GM12878 (cell line): ENCODE results near the gene ISLR. TPM values are rescaled to one million over a fixed set of nuclear protein-coding genes. Genes with fewer than 3 reads are reported as not detected.

Source experiments
- ATAC-seq: fragments of 200-7000 bp; cut with Tn5 transposase; 3 replicates; pipeline ENCODE4 v1.9.1; 2020; ENCODE audit warnings: mild to moderate bottlenecking, moderate library complexity
- BruUV-seq: library from RNA; stranded (reverse); fragments of 400-500 nt; replicated peaks from 2 replicates; lab custom pipeline; 2021; lab: Mats Ljungman, UMichigan
- CTCF ChIA-PET: fragments of 300-600 bp; sonication (Branson Sonifier 250); formaldehyde crosslinking; extraction: SDS; loops from one replicate; lab custom pipeline; 2021; ENCODE audit warnings: inconsistent platforms; lab: Yijun Ruan, JAX
- POLR2A ChIA-PET: fragments of 350-600 bp; formaldehyde crosslinking; extraction: SDS; loops from one replicate; lab custom pipeline; 2021; ENCODE audit warnings: inconsistent platforms; lab: Charles Lee
- RAD21 ChIA-PET: fragments of 300-600 bp; sonication (Branson Sonifier 250); formaldehyde crosslinking; loops from one replicate; lab custom pipeline; 2023; ENCODE audit warnings: antibody characterized with exemption; ENCODE audit not compliant: unreplicated experiment; lab: Charles Lee
- SMC1A ChIA-PET: fragments of 300-600 bp; sonication (Branson Sonifier 250); formaldehyde crosslinking; loops from one replicate; lab custom pipeline; 2023; ENCODE audit not compliant: unreplicated experiment, uncharacterized antibody; lab: Charles Lee
- DNase-seq: peaks from one replicate; pipeline ENCODE4 v3.0.0-alpha.2; 2011; ENCODE audit warnings: low read depth, low spot score
- FAIRE-seq: peaks from 3 replicates; lab custom pipeline; 2011; peaks lifted over from hg19 to GRCh38; lab: Jason Lieb, UNC
- H2AFZ ChIP-seq: 2 replicates; pipeline ENCODE4 v1.6.0; 2011; ENCODE audit warnings: low read depth, low read length, control low read depth; ENCODE audit not compliant: control insufficient read depth
- H3K27ac ChIP-seq: 2 replicates; pipeline ENCODE4 v1.5.1; 2011; ENCODE audit warnings: control low read depth; ENCODE audit not compliant: control insufficient read depth, insufficient read depth
- H3K27me3 ChIP-seq, 2 experiments: replicated peaks in 1 of 2; 2 replicates each; pipeline versions ENCODE4 v1.6.0 to v1.6.1; 2011; ENCODE audit warnings: low read length in 1 of 2; ENCODE audit not compliant: control insufficient read depth in 2 of 2, insufficient read depth in 2 of 2
- H3K36me3 ChIP-seq, 2 experiments: 2 replicates each; pipeline ENCODE4 v1.5.1; 2011; ENCODE audit warnings: low read length in 1 of 2; ENCODE audit not compliant: control insufficient read depth in 2 of 2, insufficient read depth in 2 of 2
- H3K4me1 ChIP-seq: 2 replicates; pipeline ENCODE4 v1.6.1; 2011; ENCODE audit warnings: mild to moderate bottlenecking, low read length, moderate library complexity, mixed read lengths; ENCODE audit not compliant: control insufficient read depth, insufficient read depth
- H3K4me2 ChIP-seq: 2 replicates; pipeline ENCODE4 v1.6.0; 2011; ENCODE audit warnings: control low read depth; ENCODE audit not compliant: control insufficient read depth, insufficient read depth
- H3K4me3 ChIP-seq: fragments of 200-600 bp; sonication (generic); 2 replicates; pipeline ENCODE4 v1.5.1; 2016
- H3K79me2 ChIP-seq: 2 replicates; pipeline ENCODE4 v1.6.0; 2011; ENCODE audit warnings: low read length; ENCODE audit not compliant: control insufficient read depth, insufficient read depth
- H3K9ac ChIP-seq: 2 replicates; pipeline ENCODE4 v1.8.0; 2011; ENCODE audit warnings: low read length, control low read depth, mixed read lengths; ENCODE audit not compliant: control insufficient read depth, insufficient read depth
- H3K9me3 ChIP-seq: replicated peaks from 3 replicates; pipeline ENCODE4 v1.5.1; 2011; ENCODE audit warnings: mild to moderate bottlenecking, low read length; ENCODE audit not compliant: control insufficient read depth, insufficient read depth
- H4K20me1 ChIP-seq: 2 replicates; pipeline ENCODE4 v1.6.0; 2011; ENCODE audit not compliant: control insufficient read depth, insufficient read depth
- BCL11A ChIP-seq: IDR thresholded peaks from 2 replicates; pipeline ENCODE4 v1.6.1; 2011; ENCODE audit warnings: low read depth, low read length
- BCL3 ChIP-seq: IDR thresholded peaks from 2 replicates; pipeline ENCODE4 v1.6.1; 2011; ENCODE audit warnings: borderline replicate concordance, low read depth, mild to moderate bottlenecking, moderate library complexity, low read length; ENCODE audit not compliant: insufficient read depth, poor library complexity, severe bottlenecking
- CHD1 ChIP-seq: IDR thresholded peaks from 2 replicates; pipeline ENCODE4 v1.6.1; 2012; ENCODE audit warnings: low read depth, low read length, improper control_type of control experiment
- DPF2 ChIP-seq: fragments of 450-650 bp; IDR thresholded peaks from 2 replicates; pipeline ENCODE4 v1.6.1; 2017; ENCODE audit warnings: mild to moderate bottlenecking
- ETV6 ChIP-seq, 2 experiments: fragments of 450-650 bp in 1 of 2; IDR thresholded peaks in 1 of 2; conservative IDR thresholded peaks in 1 of 2; 2 replicates each; pipeline ENCODE4 v1.6.1; 2014; ENCODE audit warnings: antibody characterized with exemption in 1 of 2, borderline replicate concordance in 1 of 2, low read depth in 1 of 2, mild to moderate bottlenecking in 1 of 2, moderate library complexity in 1 of 2
- HCFC1 ChIP-seq: fragments of 150-350 bp; IDR thresholded peaks from 2 replicates; pipeline ENCODE4 v1.6.1; 2014; ENCODE audit warnings: low read length
- MEF2A ChIP-seq: IDR thresholded peaks from 2 replicates; pipeline ENCODE4 v1.6.1; 2011; ENCODE audit warnings: low read depth, mild to moderate bottlenecking, low read length, moderate library complexity; ENCODE audit not compliant: insufficient read depth
- NFXL1 ChIP-seq: fragments of 450-650 bp; IDR thresholded peaks from 2 replicates; pipeline ENCODE4 v1.6.1; 2017; ENCODE audit warnings: antibody characterized with exemption, mild to moderate bottlenecking, borderline replicate concordance
- NR2C1 ChIP-seq: fragments of 450-650 bp; IDR thresholded peaks from 2 replicates; pipeline ENCODE4 v1.6.1; 2017; ENCODE audit warnings: antibody characterized with exemption, mild to moderate bottlenecking, moderate library complexity
- NR2C2 ChIP-seq: IDR thresholded peaks from 2 replicates; pipeline ENCODE4 v1.6.1; 2011; ENCODE audit warnings: borderline replicate concordance, low read depth; ENCODE audit not compliant: control insufficient read depth, insufficient read length
- POLR2A ChIP-seq: IDR thresholded peaks from 2 replicates; pipeline ENCODE4 v1.6.1; 2011; ENCODE audit warnings: low read depth, mild to moderate bottlenecking, low read length
- POU2F2 ChIP-seq: IDR thresholded peaks from 3 replicates; pipeline ENCODE4 v1.6.1; 2011; ENCODE audit warnings: low read depth, mild to moderate bottlenecking, low read length, borderline replicate concordance
- RFX5 ChIP-seq: IDR thresholded peaks from 2 replicates; pipeline ENCODE4 v1.6.1; 2011; ENCODE audit warnings: low read depth, low read length, improper control_type of control experiment
- SP1 ChIP-seq: IDR thresholded peaks from one replicate; pipeline ENCODE4 v1.6.1; 2011; ENCODE audit warnings: low read depth, low read length
- YBX1 ChIP-seq: fragments of 450-650 bp; IDR thresholded peaks from 2 replicates; pipeline ENCODE4 v1.6.1; 2016; ENCODE audit warnings: antibody characterized with exemption
- ZBED1 ChIP-seq: IDR thresholded peaks from 2 replicates; pipeline ENCODE4 v1.6.1; 2016; ENCODE audit warnings: borderline replicate concordance
- WGBS: methylation state at CpG from one replicate; pipeline ENCODE4 v1.1.6; 2016; ENCODE audit warnings: low lambda C conversion rate; ENCODE audit not compliant: insufficient replicate concordance, insufficient coverage; ENCODE audit errors: missing lambda C conversion rate; 5-methylcytosine and 5-hydroxymethylcytosine counted together
- in situ Hi-C: fragments of 300-500 bp; cut with MboI; formaldehyde crosslinking; loops from 9 replicates; pipeline ENCODE4 v1.14.3; 2018; ENCODE audit warnings: mixed read lengths
- intact Hi-C: fragments of 100-400 bp; cut with micrococcal nuclease; formaldehyde crosslinking; loops from one replicate; pipeline ENCODE4 v1.14.2; 2022; ENCODE audit not compliant: unreplicated experiment
- polyA plus RNA-seq, 11 experiments: library from polyadenylated mRNA; depleted of rRNA in 4 of 11; unstranded in 6 of 11; stranded (reverse) in 5 of 11; fragments of >200 nt; fragmentation: Nextera tagmentation in 4 of 11; fragmentation: Illumina TruSeq in 1 of 11; extraction: Ambion mirVana in 4 of 11; extraction: Trizol in 1 of 11; gene quantifications; 1 replicate in 1 of 11; 2 replicates in 10 of 11; pipeline versions ENCODE4 v1.2.1 to v1.2.3, GENCODE V29; 2011 to 2016; ENCODE audit warnings: inconsistent platforms in 2 of 11, missing spikeins in 2 of 11, low read depth in 1 of 11
- total RNA-seq, 4 experiments: library from RNA; depleted of rRNA in 3 of 4; stranded (reverse); fragments of >200 nt in 3 of 4; fragmentation: Illumina TruSeq in 1 of 4; extraction: Trizol in 1 of 4; gene quantifications; 2 replicates each; pipeline versions ENCODE4 v1.2.1 to v1.2.3, GENCODE V29; 2013 to 2021

ISLR gene
- total and polyA plus RNA-seq, 10 of the 15 experiments (the other 5 are each of a cell fraction or from before 2014, with no cell fraction given) = 0.03 to 1.8 (median 0.54) TPM

- FAIRE-seq (no peak), DNase-seq (no peak)
- no peaks in the 10 kb centered on the region; a peak in 1 of 4 replicates for H3K27me3 ChIP-seq
Measured at GRCh38 chr15:74205582-74205947, 32.1 kb downstream of the ISLR start.

More at GRCh38 chr15:74205582-74205947, 32.1 kb downstream of the ISLR start:
- Histone ChIP-seq H2AFZ (no peak overlapping the region), H3K9me3 (no peaks in the 10 kb centered on the region)
- intact Hi-C loops = no loop called here
- TF ChIP-seq ETV6 (conservative IDR thresholded peaks at IDR 0.05 in 1 of 2, IDR thresholded peaks at IDR 0.05 in 1 of 2; ENCODE audit: borderline replicate concordance in 1 of 2, low read depth in 1 of 2) (no peak), BCL11A (no peak), ZBED1 (no peak), HCFC1 (no peak), BCL3 (no peak), CHD1 (no peak), NR2C2 (no peak), POLR2A (no peak), SP1 (no peak), POU2F2 (no peak), NFXL1 (no peak), YBX1 (no peak), NR2C1 (no peak), RFX5 (no peak), DPF2 (no peak), MEF2A (no peak)
- TF ChIP-seq, all 136 proteins: peak for 0
- Histone ChIP-seq H3K36me3 (no peaks in the 10 kb centered on the region), H4K20me1 (no peaks in the 10 kb centered on the region), H3K4me1 (peaks cover 34% of the 10 kb centered on the region), H3K27ac (no peak overlapping the region), H3K79me2 (no peaks in the 10 kb centered on the region), H3K4me2 (no peak overlapping the region), H3K9ac (no peak overlapping the region), H3K4me3 (no peak overlapping the region)
- no peak for ATAC-seq
- RAD21 ChIA-PET = no interaction called here
- CTCF ChIA-PET = no interaction called here
- SMC1A ChIA-PET = no interaction called here
- 59% methylated on average over 4 of the region's 4 CpGs for WGBS
- no TSS peak for BruUV-seq
- POLR2A ChIA-PET = no interaction called here
- in situ Hi-C loops = no loop called here
